Stomach smooth muscle (tissue), 2 donors: ENCODE results near the gene UPK3B.
"Not testable (repeated sequence)": the region's sequence is repeated elsewhere in the genome, so short reads cannot be mapped to it uniquely, and the experiment has no call there.

Source experiments
- H3K27ac ChIP-seq: one replicate; pipeline ENCODE4 v1.7.0; 2013; ENCODE audit warnings: mild to moderate bottlenecking, low read length, inconsistent platforms
- H3K27me3 ChIP-seq, 2 donors: one replicate each; pipeline ENCODE4 v1.7.0; 2013; ENCODE audit warnings: low read length in 2 of 2; ENCODE audit not compliant: insufficient read depth in 2 of 2, control insufficient read depth in 1 of 2
- H3K36me3 ChIP-seq, 2 donors: one replicate each; pipeline ENCODE4 v1.7.0; 2013; ENCODE audit warnings: low read length in 2 of 2; ENCODE audit not compliant: control insufficient read depth in 2 of 2, insufficient read depth in 2 of 2
- H3K4me1 ChIP-seq: one replicate; pipeline ENCODE4 v1.7.0; 2013; ENCODE audit warnings: low read length; ENCODE audit not compliant: control insufficient read depth, insufficient read depth
- H3K4me3 ChIP-seq, 2 donors: one replicate each; pipeline ENCODE4 v1.7.0; 2013; ENCODE audit warnings: low read length in 2 of 2
- H3K9ac ChIP-seq, 2 donors: one replicate each; pipeline ENCODE4 v1.7.0; 2013; ENCODE audit warnings: low read length in 2 of 2, mild to moderate bottlenecking in 1 of 2
- H3K9me3 ChIP-seq, 2 donors: one replicate each; pipeline ENCODE4 v1.7.0; 2013; ENCODE audit warnings: low read length in 2 of 2; ENCODE audit not compliant: control insufficient read depth in 2 of 2
- donor health status: healthy.
- donor health status: Pancreatic carcinoma.

UPK3B gene

GRCh38 chr7:76476742-76477474, 33.4 kb upstream of the UPK3B start:
- H3K27ac ChIP-seq, H3K4me1 ChIP-seq, H3K36me3 ChIP-seq, H3K9me3 ChIP-seq, H3K27me3 ChIP-seq, H3K9ac ChIP-seq, H3K4me3 ChIP-seq: not testable (repeated sequence)

- H3K4me3 ChIP-seq, H3K4me1 ChIP-seq, H3K27ac ChIP-seq, H3K9me3 ChIP-seq, H3K9ac ChIP-seq, H3K36me3 ChIP-seq, H3K27me3 ChIP-seq: not testable (repeated sequence)
Measured at GRCh38 chr7:76479628-76480027, 30.7 kb upstream of the UPK3B start.

GRCh38 chr7:76480403-76481253, 29.7 kb upstream of the UPK3B start:
- H3K4me1 ChIP-seq, H3K36me3 ChIP-seq, H3K27ac ChIP-seq, H3K4me3 ChIP-seq, H3K27me3 ChIP-seq, H3K9ac ChIP-seq, H3K9me3 ChIP-seq: not testable (repeated sequence)

GRCh38 chr7:76482660-76483059, 27.7 kb upstream of the UPK3B start:
- not testable (repeated sequence) for H3K9me3 ChIP-seq

GRCh38 chr7:76483081-76483480, 27.3 kb upstream of the UPK3B start:
- H3K27ac ChIP-seq, H3K4me3 ChIP-seq, H3K27me3 ChIP-seq, H3K9ac ChIP-seq, H3K36me3 ChIP-seq, H3K4me1 ChIP-seq, H3K9me3 ChIP-seq: not testable (repeated sequence)

More at GRCh38 chr7:76482660-76483059, 27.7 kb upstream of the UPK3B start:
- H3K36me3 ChIP-seq, H3K9ac ChIP-seq, H3K4me1 ChIP-seq, H3K4me3 ChIP-seq, H3K27ac ChIP-seq, H3K27me3 ChIP-seq: not testable (repeated sequence)

- not testable (repeated sequence) for H3K27ac ChIP-seq, H3K4me3 ChIP-seq, H3K9ac ChIP-seq, H3K4me1 ChIP-seq, H3K9me3 ChIP-seq, H3K27me3 ChIP-seq, H3K36me3 ChIP-seq
Measured at GRCh38 chr7:76484456-76484855, 25.9 kb upstream of the UPK3B start.

GRCh38 chr7:76485822-76486610, 24.3 kb upstream of the UPK3B start:
- H3K27ac ChIP-seq: not testable (repeated sequence)

GRCh38 chr7:76486618-76487017, 23.7 kb upstream of the UPK3B start:
- not testable (repeated sequence) for H3K27me3 ChIP-seq, H3K9ac ChIP-seq, H3K4me1 ChIP-seq, H3K9me3 ChIP-seq, H3K4me3 ChIP-seq, H3K27ac ChIP-seq, H3K36me3 ChIP-seq

More at GRCh38 chr7:76485822-76486610, 24.3 kb upstream of the UPK3B start:
- H3K27me3 ChIP-seq, H3K9ac ChIP-seq, H3K36me3 ChIP-seq, H3K4me1 ChIP-seq, H3K4me3 ChIP-seq, H3K9me3 ChIP-seq: not testable (repeated sequence)

- not testable (repeated sequence) for H3K27ac ChIP-seq, H3K9me3 ChIP-seq, H3K27me3 ChIP-seq, H3K4me3 ChIP-seq, H3K4me1 ChIP-seq, H3K36me3 ChIP-seq, H3K9ac ChIP-seq
Measured at GRCh38 chr7:76487969-76488368, 22.4 kb upstream of the UPK3B start.

GRCh38 chr7:76492139-76492538, 18.2 kb upstream of the UPK3B start:
- not testable (repeated sequence) for H3K9me3 ChIP-seq, H3K4me1 ChIP-seq, H3K9ac ChIP-seq, H3K27me3 ChIP-seq, H3K4me3 ChIP-seq, H3K27ac ChIP-seq, H3K36me3 ChIP-seq
